BE2C (cell line): Measurements from ENCODE around the gene LRRC23.

Experiments
- DNase-seq: peaks from one replicate; pipeline ENCODE4 v3.0.0-alpha.2; 2020
- H3K27me3 ChIP-seq: fragments of 250-450 bp; sonication (Bioruptor Pico); 2 replicates; pipeline ENCODE4 v1.5.1; 2020; ENCODE audit warnings: mild to moderate bottlenecking
- H3K36me3 ChIP-seq: fragments of 250-450 bp; sonication (Bioruptor Pico); 2 replicates; pipeline ENCODE4 v1.5.1; 2020; ENCODE audit warnings: mild to moderate bottlenecking
- H3K4me1 ChIP-seq: fragments of 250-450 bp; sonication (Bioruptor Pico); 2 replicates; pipeline ENCODE4 v1.5.1; 2020
- H3K4me3 ChIP-seq: 2 replicates; pipeline ENCODE4 v1.5.1; 2011; ENCODE audit warnings: low read depth, low read length
- H3K9me3 ChIP-seq: fragments of 250-450 bp; sonication (Bioruptor Pico); 2 replicates; pipeline ENCODE4 v1.5.1; 2020
- CTCF ChIP-seq: IDR thresholded peaks from 2 replicates; pipeline ENCODE4 v1.5.1; 2012; ENCODE audit warnings: mild to moderate bottlenecking, low read depth, low read length

LRRC23 gene

GRCh38 chr12:6932766-6933165, 28.1 kb downstream of the LRRC23 start:
- no peak for TF ChIP-seq CTCF
- no peak for DNase-seq
- Histone ChIP-seq H3K4me1 (peaks cover 9% of the 10 kb centered on the region), H3K4me3 (no peak overlapping the region), H3K27me3 (no peaks in the 10 kb centered on the region), H3K36me3 (peaks cover 32% of the 10 kb centered on the region), H3K9me3 (no peaks in the 10 kb centered on the region)

- no peak for DNase-seq
- Histone ChIP-seq H3K4me1 (peaks cover 9% of the 10 kb centered on the region), H3K4me3 (no peak overlapping the region), H3K27me3 (no peaks in the 10 kb centered on the region), H3K36me3 (peaks cover 36% of the 10 kb centered on the region), H3K9me3 (no peaks in the 10 kb centered on the region)
- TF ChIP-seq CTCF, result no peak
Observed at GRCh38 chr12:6934110-6934509, 29.5 kb downstream of the LRRC23 start.

GRCh38 chr12:6935371-6936193, 31.0 kb downstream of the LRRC23 start:
- no peak overlapping the region for H3K4me3 ChIP-seq
- no peaks in the 10 kb centered on the region for H3K27me3 ChIP-seq
- no peak for DNase-seq
- H3K36me3 ChIP-seq, result peaks cover 37% of the 10 kb centered on the region
- H3K4me1 ChIP-seq, result peaks cover 3% of the 10 kb centered on the region; the same call in 1 of the 2 replicates
- H3K9me3 ChIP-seq, result no peaks in the 10 kb centered on the region
- TF ChIP-seq CTCF, result no peak

- no peak for TF ChIP-seq CTCF
- DNase-seq, result no peak
- Histone ChIP-seq H3K36me3 (peaks cover 35% of the 10 kb centered on the region), H3K9me3 (no peaks in the 10 kb centered on the region), H3K4me3 (no peak overlapping the region), H3K27me3 (no peaks in the 10 kb centered on the region), H3K4me1 (peaks cover 3% of the 10 kb centered on the region; the same call in 1 of the 2 replicates)
Observed at GRCh38 chr12:6936194-6936635, 31.6 kb downstream of the LRRC23 start.

GRCh38 chr12:6936636-6937480, 32.2 kb downstream of the LRRC23 start:
- H3K4me1 ChIP-seq, result peaks cover 3% of the 10 kb centered on the region; the same call in 1 of the 2 replicates
- peaks cover 39% of the 10 kb centered on the region for H3K36me3 ChIP-seq
- H3K27me3 ChIP-seq, result no peaks in the 10 kb centered on the region
- H3K4me3 ChIP-seq, result peak overlapping the region; percentile 86
- peak; percentile 46 for DNase-seq
- no peaks in the 10 kb centered on the region for H3K9me3 ChIP-seq
- TF ChIP-seq CTCF, result no peak
